Mammary epithelial cell (primary cell): ENCODE results near the gene PRX.

Experiments
- CTCF ChIP-seq, 2 donors: IDR thresholded peaks in 1 of 2; conservative IDR thresholded peaks in 1 of 2; 2 replicates each; pipeline ENCODE4 v1.5.1; 2011 to 2012; ENCODE audit warnings: inconsistent platforms in 2 of 2, low read length in 2 of 2, mild to moderate bottlenecking in 2 of 2, control low read depth in 1 of 2, low read depth in 1 of 2; ENCODE audit not compliant: insufficient read depth in 1 of 2; ENCODE audit errors: extremely low read depth in 1 of 2
- EZH2 ChIP-seq: IDR thresholded peaks from 2 replicates; pipeline ENCODE4 v1.6.1; 2012; ENCODE audit warnings: low read length, inconsistent platforms, borderline replicate concordance

GRCh38 chr19:40442328-40443130 lies 29.4 kb upstream of the PRX start:
- no peak for TF ChIP-seq CTCF (conservative IDR thresholded peaks at IDR 0.05 in 1 of 2, IDR thresholded peaks at IDR 0.05 in 1 of 2; ENCODE audit: extremely low read depth in 1 of 2, insufficient read depth in 1 of 2, low read depth in 1 of 2, low read length in 2 of 2)
- TF ChIP-seq EZH2: no peak
